ENCODE measurements around the gene EXOC4.

EXOC4 gene

DNA sequence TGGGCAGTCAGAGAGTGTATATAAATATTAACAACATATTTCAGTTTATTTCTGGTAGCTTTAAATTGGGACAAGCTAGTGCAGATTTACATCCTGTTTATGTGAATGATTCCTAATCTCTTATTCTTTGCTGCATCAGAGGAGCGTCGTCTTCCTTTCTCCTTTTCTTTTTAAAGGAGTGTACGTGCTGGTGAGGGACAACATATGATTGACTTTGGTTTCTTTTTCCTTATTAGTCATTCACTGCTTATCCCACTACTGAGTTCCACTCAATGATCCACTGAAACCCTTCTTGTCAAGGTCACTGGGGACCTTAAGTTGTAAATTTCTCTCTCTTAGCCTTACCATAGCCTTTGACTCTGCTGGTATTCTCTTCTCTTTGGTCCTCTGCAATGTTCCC, 116.3 kb downstream of the EXOC4 start:
- no peaks in the 10 kb centered on the region for H3K27me3 ChIP-seq
- peaks cover 8 to 29% (median 14%) of the 10 kb centered on the region in 10 experiments for H3K4me1 ChIP-seq
- no peaks in the 10 kb centered on the region for H3K9me3 ChIP-seq (replicated peaks in 1 of 11)
- peaks cover 0 to 20% (median 4%) of the 10 kb centered on the region in 11 experiments; a peak in 6 of 22 replicates for H3K36me3 ChIP-seq
- H3K4me3 ChIP-seq, result no peak overlapping the region
- peaks cover 0 to 24% (median 0%) of the 10 kb centered on the region in 11 experiments; a peak in 2 of 22 replicates for H4K20me1 ChIP-seq
- TF ChIP-seq Cebpa-rat (IDR thresholded peaks at IDR 0.05), result no peak
- H3K4me2 ChIP-seq, result no peak overlapping the region
- H3K27ac ChIP-seq, result no peak overlapping the region
- H3K9ac ChIP-seq, result no peak overlapping the region

DNA sequence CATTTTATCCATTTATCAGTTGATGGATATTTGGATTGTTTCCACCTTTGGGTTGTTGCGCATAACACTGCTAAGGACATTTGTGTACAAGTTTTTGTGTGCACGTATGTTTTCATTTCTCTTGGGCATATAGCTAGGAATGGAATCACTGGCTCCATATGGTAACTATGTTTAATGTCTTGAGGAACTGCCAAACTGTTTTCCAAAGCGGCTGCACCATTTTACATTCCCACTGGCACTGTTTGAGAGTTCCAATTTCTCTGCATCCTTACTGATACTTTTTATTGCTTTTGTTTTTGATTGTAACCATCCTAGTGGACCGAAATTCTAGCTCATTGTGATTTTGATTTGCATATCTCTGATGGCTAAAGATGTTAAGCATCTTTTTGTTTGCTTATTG, 118.7 kb downstream of the EXOC4 start:
- Histone ChIP-seq H3K27me3 (no peaks in the 10 kb centered on the region), H3K9me3 (replicated peaks in 1 of 11) (peaks cover 0 to 4% (median 0%) of the 10 kb centered on the region in 11 experiments; a peak in 5 of 22 replicates), H3K4me1 (peaks cover 0 to 11% (median 0%) of the 10 kb centered on the region in 10 experiments; a peak in 2 of 20 replicates), H3K36me3 (peaks cover 13 to 39% (median 22%) of the 10 kb centered on the region in 11 experiments), H3K4me2 (no peak overlapping the region), H4K20me1 (peaks cover 0 to 24% (median 0%) of the 10 kb centered on the region in 11 experiments; a peak in 2 of 22 replicates), H3K4me3 (no peak overlapping the region), H3K27ac (no peak overlapping the region), H3K9ac (no peak overlapping the region)
- TF ChIP-seq Cebpa-rat (IDR thresholded peaks at IDR 0.05), result no peak

DNA sequence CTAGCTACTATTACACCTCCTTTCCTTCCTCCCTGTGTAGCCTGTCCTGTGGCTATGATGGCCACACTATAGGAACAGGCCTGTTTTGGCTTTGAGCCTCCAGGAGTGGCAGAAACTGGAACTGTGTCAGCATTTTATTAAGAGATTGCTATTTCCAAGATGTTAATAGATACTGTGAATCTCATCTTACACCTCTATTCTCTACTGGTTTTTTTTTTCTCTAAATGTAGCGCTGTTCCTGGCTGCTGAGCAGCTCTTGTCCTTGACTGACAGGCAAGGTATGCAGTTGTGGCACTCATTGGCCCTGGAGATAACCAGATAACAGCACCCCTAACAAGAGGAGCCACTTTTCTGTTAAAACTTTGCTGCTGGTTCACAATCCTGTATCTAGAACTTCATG, 119.5 kb downstream of the EXOC4 start:
- Histone ChIP-seq H3K9ac (no peak overlapping the region), H3K9me3 (replicated peaks in 1 of 11) (peaks cover 0 to 11% (median 4%) of the 10 kb centered on the region in 11 experiments; a peak in 11 of 22 replicates)
- TF ChIP-seq Cebpa-rat (IDR thresholded peaks at IDR 0.05), result no peak

DNA sequence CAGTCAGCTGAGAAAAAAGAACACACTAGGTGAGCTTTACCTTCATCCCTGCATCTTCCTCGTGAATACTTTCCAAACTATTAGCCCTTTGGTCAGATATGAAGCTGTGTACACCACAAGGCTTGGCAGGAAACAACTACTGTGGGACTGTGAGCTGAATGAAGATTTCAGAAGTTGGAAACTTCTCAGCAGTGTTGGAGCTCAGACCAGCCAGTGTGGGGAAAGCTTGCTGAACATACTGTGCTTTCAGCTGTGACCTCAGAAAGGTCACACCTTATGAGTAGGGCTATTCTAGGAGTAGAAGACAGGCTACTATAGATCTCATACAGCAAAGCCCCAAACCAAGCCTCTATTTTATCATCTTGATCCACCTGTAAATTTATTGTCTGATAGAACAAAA, 123.6 kb downstream of the EXOC4 start:
- H3K9me3 ChIP-seq (replicated peaks in 1 of 11), result peaks cover 14 to 29% (median 22%) of the 10 kb centered on the region in 11 experiments
- no peak overlapping the region for H3K4me2 ChIP-seq
- peaks cover 26 to 63% (median 41%) of the 10 kb centered on the region in 11 experiments for H3K36me3 ChIP-seq
- H4K20me1 ChIP-seq, result peaks cover 0 to under 1% (median 0%) of the 10 kb centered on the region in 11 experiments; a peak in 2 of 22 replicates
- H3K27me3 ChIP-seq, result no peaks in the 10 kb centered on the region
- no peak for TF ChIP-seq Cebpa-rat (IDR thresholded peaks at IDR 0.05)
- H3K4me1 ChIP-seq, result no peaks in the 10 kb centered on the region
- H3K9ac ChIP-seq, result no peak overlapping the region
- H3K4me3 ChIP-seq, result no peak overlapping the region
- no peak overlapping the region for H3K27ac ChIP-seq

More for the DNA sequence above, 119.5 kb downstream of the EXOC4 start:
- no peak overlapping the region for H3K27ac ChIP-seq
- no peak overlapping the region for H3K4me3 ChIP-seq
- peaks cover 19 to 47% (median 30%) of the 10 kb centered on the region in 11 experiments for H3K36me3 ChIP-seq
- peaks cover 0 to 20% (median 0%) of the 10 kb centered on the region in 11 experiments; a peak in 2 of 22 replicates for H4K20me1 ChIP-seq
- peaks cover 0 to 7% (median 0%) of the 10 kb centered on the region in 10 experiments; a peak in 2 of 20 replicates for H3K4me1 ChIP-seq
- H3K4me2 ChIP-seq, result no peak overlapping the region
- H3K27me3 ChIP-seq, result no peaks in the 10 kb centered on the region

DNA sequence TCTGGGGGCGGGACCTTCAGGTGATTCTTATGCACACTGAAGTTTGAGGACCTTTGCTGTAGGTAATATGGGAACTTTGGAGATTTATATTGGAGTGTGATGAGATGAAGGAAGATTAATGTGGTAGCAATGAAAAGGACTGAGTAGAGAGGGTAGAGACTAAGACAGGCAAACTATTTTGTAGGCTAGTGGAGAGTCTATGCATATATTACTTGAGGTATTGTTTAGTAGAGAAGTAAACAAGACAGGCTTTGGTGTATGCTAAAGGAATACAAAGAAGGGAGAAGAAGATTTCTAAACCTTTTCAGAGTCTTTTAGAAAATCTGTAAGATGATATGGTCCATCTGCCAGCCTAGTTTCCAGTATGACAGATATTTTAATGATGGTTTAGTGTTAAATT, 129.1 kb downstream of the EXOC4 start:
- Histone ChIP-seq H3K27ac (no peak overlapping the region), H3K9ac (no peak overlapping the region), H4K20me1 (peaks cover 0 to 34% (median 0%) of the 10 kb centered on the region in 11 experiments; a peak in 3 of 22 replicates), H3K36me3 (peaks cover 19 to 70% (median 28%) of the 10 kb centered on the region in 11 experiments; a peak in 20 of 22 replicates), H3K9me3 (replicated peaks in 1 of 11) (peaks cover 14 to 26% (median 21%) of the 10 kb centered on the region in 11 experiments; a peak in 21 of 22 replicates), H3K4me1 (no peaks in the 10 kb centered on the region), H3K4me3 (no peak overlapping the region), H3K4me2 (no peak overlapping the region), H3K27me3 (no peaks in the 10 kb centered on the region)
- TF ChIP-seq Cebpa-rat (IDR thresholded peaks at IDR 0.05), result no peak

DNA sequence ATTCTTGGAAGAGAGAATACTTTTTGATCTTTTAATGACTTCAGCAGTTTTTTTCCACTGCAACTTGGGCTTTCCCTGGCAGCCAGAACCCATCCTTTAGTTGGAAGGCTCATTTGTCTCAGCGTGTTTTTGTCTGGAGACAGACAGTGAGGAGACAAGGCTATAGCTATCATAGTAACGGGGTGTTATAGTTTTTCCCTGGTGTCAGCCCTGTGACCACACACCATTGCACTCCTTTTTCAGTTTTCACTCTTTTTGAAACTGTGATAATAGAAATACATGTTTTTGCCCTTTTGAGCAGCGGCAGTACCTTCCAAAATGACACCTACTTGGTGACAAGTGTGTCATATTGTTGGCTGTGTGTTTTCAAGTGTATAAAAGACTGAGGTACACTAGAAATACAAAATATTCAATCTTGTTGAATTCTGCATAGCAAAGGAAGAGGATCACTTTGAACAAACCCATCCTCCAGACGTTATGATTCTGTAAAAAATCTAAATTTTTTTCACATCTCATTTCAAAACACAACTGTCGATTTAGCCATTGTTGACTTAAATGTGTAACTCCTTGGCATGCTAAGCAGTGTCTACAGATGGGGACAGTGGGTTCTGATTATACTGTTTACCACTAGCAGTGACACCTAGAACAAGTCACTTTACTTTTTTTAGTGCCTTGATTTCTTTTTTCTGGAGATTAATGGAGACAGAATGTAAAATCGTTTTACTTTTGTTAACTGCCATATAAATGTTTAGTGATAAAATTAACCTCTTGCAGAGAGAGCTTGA, 130.1 kb downstream of the EXOC4 start:
- no peak for TF ChIP-seq Cebpa-rat (IDR thresholded peaks at IDR 0.05)

DNA sequence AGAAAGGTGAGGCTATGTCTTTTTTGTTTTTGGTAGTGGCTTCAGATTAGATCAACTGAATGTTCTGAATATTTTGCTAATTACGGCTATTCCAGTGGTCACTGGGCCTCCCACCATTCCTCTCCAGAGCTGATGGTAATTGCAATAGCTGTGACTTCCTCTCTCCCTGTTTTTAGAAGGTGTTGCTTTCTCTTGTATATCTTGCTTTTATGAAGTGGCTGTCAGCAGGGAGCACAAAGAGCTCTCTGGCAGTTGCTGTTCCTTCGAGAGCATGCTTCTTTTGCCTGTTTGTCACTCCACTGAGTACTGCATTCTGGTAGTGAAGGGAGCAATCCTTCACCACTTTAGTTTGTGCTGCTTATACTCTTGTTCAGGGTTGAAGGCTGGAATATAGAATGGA, 133.3 kb downstream of the EXOC4 start:
- H3K4me3 ChIP-seq, result no peak overlapping the region
- H4K20me1 ChIP-seq, result peaks cover 0 to 44% (median 0%) of the 10 kb centered on the region in 11 experiments; a peak in 3 of 22 replicates
- H3K27me3 ChIP-seq, result no peaks in the 10 kb centered on the region
- H3K9me3 ChIP-seq (replicated peaks in 1 of 11), result peaks cover 0 to 31% (median 21%) of the 10 kb centered on the region in 11 experiments; a peak in 17 of 22 replicates
- peaks cover 7 to 63% (median 20%) of the 10 kb centered on the region in 11 experiments; a peak in 18 of 22 replicates for H3K36me3 ChIP-seq
- H3K9ac ChIP-seq, result no peak overlapping the region
- TF ChIP-seq Cebpa-rat (IDR thresholded peaks at IDR 0.05), result no peak
- no peak overlapping the region for H3K27ac ChIP-seq
- H3K4me1 ChIP-seq, result no peaks in the 10 kb centered on the region
- H3K4me2 ChIP-seq, result no peak overlapping the region

More for the DNA sequence above, 130.1 kb downstream of the EXOC4 start:
- Histone ChIP-seq H3K4me2 (no peak overlapping the region), H3K4me1 (no peaks in the 10 kb centered on the region), H3K9ac (no peak overlapping the region), H4K20me1 (peaks cover 0 to 36% (median 0%) of the 10 kb centered on the region in 11 experiments; a peak in 3 of 22 replicates), H3K27ac (no peak overlapping the region), H3K27me3 (no peaks in the 10 kb centered on the region), H3K4me3 (no peak overlapping the region), H3K36me3 (peaks cover 13 to 64% (median 19%) of the 10 kb centered on the region in 11 experiments; a peak in 21 of 22 replicates), H3K9me3 (replicated peaks in 1 of 11) (peaks cover 8 to 23% (median 11%) of the 10 kb centered on the region in 11 experiments; a peak in 21 of 22 replicates)

DNA sequence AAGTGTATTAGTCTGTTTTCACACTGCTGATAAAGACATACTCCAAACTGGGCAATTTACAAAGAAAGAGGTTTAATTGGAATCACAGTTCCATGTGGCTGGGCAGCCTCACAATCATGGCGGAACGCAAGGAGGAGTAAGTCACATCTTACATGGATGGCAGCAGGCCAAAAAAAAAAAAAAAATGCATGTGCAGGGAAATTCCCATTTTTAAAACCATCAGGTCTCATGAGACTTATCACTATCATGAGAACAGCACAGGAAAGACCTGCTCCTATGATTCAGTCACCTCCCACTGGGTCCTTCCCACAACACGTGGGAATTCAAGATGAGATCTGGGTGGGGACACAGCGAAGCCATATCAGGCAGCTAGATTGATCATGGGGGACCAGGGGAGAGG, 136.8 kb downstream of the EXOC4 start:
- Histone ChIP-seq H3K9me3 (replicated peaks in 1 of 11) (peaks cover 0 to 31% (median 21%) of the 10 kb centered on the region in 11 experiments; a peak in 17 of 22 replicates), H3K27ac (no peak overlapping the region), H4K20me1 (peaks cover 0 to 56% (median 0%) of the 10 kb centered on the region in 11 experiments; a peak in 5 of 22 replicates), H3K4me3 (no peak overlapping the region), H3K36me3 (peaks cover 4 to 32% (median 13%) of the 10 kb centered on the region in 11 experiments; a peak in 16 of 22 replicates), H3K9ac (no peak overlapping the region), H3K4me1 (peaks cover 0 to 28% (median 18%) of the 10 kb centered on the region in 10 experiments; a peak in 15 of 20 replicates), H3K27me3 (no peaks in the 10 kb centered on the region), H3K4me2 (no peak overlapping the region)
- TF ChIP-seq Cebpa-rat (IDR thresholded peaks at IDR 0.05), result no peak

DNA sequence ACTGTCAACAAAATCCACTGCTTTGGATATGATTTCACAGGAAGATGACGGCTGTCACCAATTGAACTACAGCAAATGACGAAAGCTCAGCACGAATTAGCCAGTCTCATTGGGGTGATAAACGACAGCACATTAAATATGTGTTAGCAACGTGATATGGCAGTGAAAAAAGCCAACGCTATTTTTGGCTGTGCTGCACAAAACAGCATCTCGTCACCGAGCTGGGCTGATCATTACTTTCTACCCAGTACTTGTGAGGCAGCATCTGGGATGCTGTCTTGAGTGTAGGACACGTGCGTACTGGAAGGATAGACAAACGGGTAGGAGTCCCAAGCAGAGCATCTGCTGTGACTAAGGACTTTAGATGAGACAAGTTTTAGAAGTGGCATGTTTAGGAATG, 138.3 kb downstream of the EXOC4 start:
- Histone ChIP-seq H3K9ac (no peak overlapping the region), H3K4me3 (no peak overlapping the region), H3K9me3 (replicated peaks in 1 of 11) (peaks cover 0 to 27% (median 17%) of the 10 kb centered on the region in 11 experiments; a peak in 17 of 22 replicates), H3K4me1 (peaks cover 0 to 43% (median 26%) of the 10 kb centered on the region in 10 experiments; a peak in 15 of 20 replicates), H4K20me1 (peaks cover 0 to 57% (median 0%) of the 10 kb centered on the region in 11 experiments; a peak in 5 of 22 replicates), H3K4me2 (no peak overlapping the region), H3K27me3 (no peaks in the 10 kb centered on the region), H3K36me3 (peaks cover 0 to 19% (median 5%) of the 10 kb centered on the region in 11 experiments; a peak in 10 of 22 replicates), H3K27ac (no peak overlapping the region)
- no peak for TF ChIP-seq Cebpa-rat (IDR thresholded peaks at IDR 0.05)
